DMS153 treated with DMSO at 0.1 percent for 48 hours (cell line): ENCODE measurements around the gene MEX3D.

ENCODE experiments used
- DNase-seq: peaks from one replicate; lab custom pipeline; 2025; ENCODE audit not compliant: unreplicated experiment; lab: John Stamatoyannopoulos, UW

The MEX3D gene

GRCh38 chr19:1505991-1506881, 61.9 kb downstream of the MEX3D start:
- no peak for DNase-seq

GRCh38 chr19:1505012-1505411, 63.1 kb downstream of the MEX3D start:
- no peak for DNase-seq
